Endothelial cell of umbilical vein (primary cell): Measurements from ENCODE around the gene ZFP36. TPM values are rescaled to one million over a fixed set of nuclear protein-coding genes. Genes with fewer than 3 reads are reported as not detected.
A peak's percentile ranks its signal among the peaks of the same experiment; 100 is the strongest.

Experiments
- BruUV-seq: library from RNA; stranded (reverse); fragments of 400-500 nt; replicated peaks from 2 replicates; lab custom pipeline; 2021; lab: Mats Ljungman, UMichigan
- CTCF ChIA-PET: fragments of 300-600, 350-600 bp; sonication (Branson Sonifier 250); formaldehyde crosslinking; loops from one replicate; lab custom pipeline; 2021; ENCODE audit warnings: antibody characterized with exemption, inconsistent platforms; lab: Charles Lee
- POLR2A ChIA-PET: fragments of 300-600, 350-600 bp; sonication (Branson Sonifier 250); formaldehyde crosslinking; loops from one replicate; lab custom pipeline; 2021; ENCODE audit warnings: antibody characterized with exemption, inconsistent platforms; lab: Charles Lee
- DNase-seq: peaks from one replicate; pipeline ENCODE4 v3.0.0-alpha.2; 2011; ENCODE audit warnings: low read depth, low spot score
- FAIRE-seq: peaks from 2 replicates; lab custom pipeline; 2011; peaks lifted over from hg19 to GRCh38; lab: Jason Lieb, UNC
- H2AFZ ChIP-seq: 2 replicates; pipeline ENCODE4 v1.6.0; 2012; ENCODE audit warnings: low read depth, low read length, control low read depth, inconsistent platforms
- H3K27ac ChIP-seq: 2 replicates; pipeline ENCODE4 v1.5.1; 2011; ENCODE audit warnings: low read depth, mild to moderate bottlenecking, control low read depth, low read length, moderate library complexity; ENCODE audit not compliant: insufficient read depth
- H3K27me3 ChIP-seq, 2 experiments: 2 replicates each; pipeline versions ENCODE4 v1.6.0 to v1.6.1; 2011; ENCODE audit warnings: low read length in 2 of 2, mixed read lengths in 1 of 2; ENCODE audit not compliant: control insufficient read depth in 2 of 2, insufficient read depth in 2 of 2
- H3K36me3 ChIP-seq, 2 experiments: 2 replicates in 1 of 2; 3 replicates in 1 of 2; pipeline ENCODE4 v1.5.1; 2011; ENCODE audit warnings: low read length in 2 of 2, mild to moderate bottlenecking in 1 of 2, moderate library complexity in 1 of 2; ENCODE audit not compliant: control insufficient read depth in 2 of 2, insufficient read depth in 2 of 2; ENCODE audit errors: extremely low read depth in 1 of 2
- H3K4me1 ChIP-seq: 3 replicates; pipeline ENCODE4 v1.5.1; 2011; ENCODE audit warnings: mild to moderate bottlenecking, low read length; ENCODE audit not compliant: control insufficient read depth, insufficient read depth; ENCODE audit errors: extremely low read depth
- H3K4me2 ChIP-seq: 2 replicates; pipeline ENCODE4 v1.6.1; 2011; ENCODE audit warnings: low read length, control low read depth, mixed read lengths; ENCODE audit not compliant: insufficient read depth
- H3K4me3 ChIP-seq, 3 experiments: fragments of 200-600 bp in 1 of 3; sonication (generic), shearing (Covaris generic) in 1 of 3; replicated peaks in 1 of 3; 2 replicates each; pipeline ENCODE4 v1.5.1; 2011 to 2016; ENCODE audit warnings: control low read depth in 3 of 3, low read length in 3 of 3, mild to moderate bottlenecking in 2 of 3, inconsistent platforms in 1 of 3, low read depth in 1 of 3, moderate library complexity in 1 of 3; ENCODE audit not compliant: insufficient read depth in 1 of 3
- H3K79me2 ChIP-seq: 2 replicates; pipeline ENCODE4 v1.6.0; 2012; ENCODE audit warnings: low read length, inconsistent platforms; ENCODE audit not compliant: control insufficient read depth, insufficient read depth
- H3K9ac ChIP-seq: replicated peaks from 2 replicates; pipeline ENCODE3; 2011; ENCODE audit warnings: low read length, control low read depth; ENCODE audit not compliant: insufficient read depth; ENCODE audit errors: extremely low read depth
- H3K9me1 ChIP-seq: replicated peaks from 3 replicates; pipeline ENCODE4 v1.6.0; 2011; ENCODE audit warnings: mild to moderate bottlenecking, low read length; ENCODE audit not compliant: control insufficient read depth, insufficient read depth; ENCODE audit errors: extremely low read depth
- H3K9me3 ChIP-seq: replicated peaks from 2 replicates; pipeline ENCODE4 v1.5.1; 2012; ENCODE audit warnings: low read length, inconsistent platforms; ENCODE audit not compliant: control insufficient read depth, insufficient read depth
- H4K20me1 ChIP-seq: replicated peaks from 2 replicates; pipeline ENCODE3; 2011; ENCODE audit warnings: mild to moderate bottlenecking, low read length; ENCODE audit not compliant: control insufficient read depth, insufficient read depth; ENCODE audit errors: extremely low read depth
- CTCF ChIP-seq, 2 donors: IDR thresholded peaks; 1 replicate in 1 of 2; 2 replicates in 1 of 2; pipeline ENCODE4 v1.5.1; 2011; ENCODE audit warnings: low read length in 2 of 2, mild to moderate bottlenecking in 2 of 2, moderate library complexity in 2 of 2, control low read depth in 1 of 2, inconsistent platforms in 1 of 2, low read depth in 1 of 2; ENCODE audit not compliant: insufficient read depth in 1 of 2; ENCODE audit errors: extremely low read depth in 1 of 2
- EZH2 ChIP-seq: IDR thresholded peaks from 2 replicates; pipeline ENCODE4 v1.6.1; 2012; ENCODE audit warnings: borderline replicate concordance, low read depth, mild to moderate bottlenecking, moderate library complexity, low read length, inconsistent platforms; ENCODE audit not compliant: severe bottlenecking
- FOS ChIP-seq: IDR thresholded peaks from 2 replicates; pipeline ENCODE4 v1.6.1; 2011; ENCODE audit warnings: mild to moderate bottlenecking, low read length, moderate library complexity, borderline replicate concordance; ENCODE audit not compliant: insufficient read depth
- GATA2 ChIP-seq: IDR thresholded peaks from 2 replicates; pipeline ENCODE4 v1.7.0; 2011; ENCODE audit warnings: low read depth, mild to moderate bottlenecking, moderate library complexity, mixed read lengths, low read length; ENCODE audit not compliant: insufficient read length, insufficient read depth
- JUN ChIP-seq: IDR thresholded peaks from 2 replicates; pipeline ENCODE4 v1.6.1; 2011; ENCODE audit warnings: borderline replicate concordance, low read depth; ENCODE audit not compliant: insufficient read length, insufficient read depth
- MAX ChIP-seq: IDR thresholded peaks from 2 replicates; pipeline ENCODE4 v1.6.1; 2011; ENCODE audit not compliant: insufficient read depth, insufficient read length
- MYC ChIP-seq: IDR thresholded peaks from one replicate; pipeline ENCODE4 v1.6.1; 2011; ENCODE audit warnings: mild to moderate bottlenecking, low read depth, low read length
- POLR2A ChIP-seq: IDR thresholded peaks from 2 replicates; pipeline ENCODE4 v1.6.1; 2012; ENCODE audit warnings: low read depth, mild to moderate bottlenecking, control low read depth, low read length
- POLR2AphosphoS5 ChIP-seq: IDR thresholded peaks from 2 replicates; pipeline ENCODE4 v1.6.1; 2012; ENCODE audit warnings: low read depth, mild to moderate bottlenecking, control low read depth, low read length, moderate library complexity; ENCODE audit not compliant: insufficient read depth
- dilution Hi-C: fragments of 300-500 bp; cut with MboI; formaldehyde crosslinking; loops from one replicate; pipeline ENCODE4 v1.15.0; 2019; ENCODE audit warnings: low sequenced_read_pairs; ENCODE audit not compliant: extremely low pct_ligation_motif_present
- intact Hi-C: fragments of 100-400 bp; cut with micrococcal nuclease; formaldehyde crosslinking; loops from one replicate; pipeline ENCODE4 v1.10.0; 2022
- polyA plus RNA-seq, 4 experiments: library from polyadenylated mRNA; depleted of rRNA in 3 of 4; stranded (reverse) in 3 of 4; unstranded in 1 of 4; fragments of >200 nt; gene quantifications; 2 replicates each; pipeline versions ENCODE4 v1.2.1 to v1.2.3, GENCODE V29; 2011 to 2012; ENCODE audit warnings: missing spikeins in 1 of 4
- total RNA-seq: library from RNA; stranded (reverse); gene quantifications from 2 replicates; pipeline ENCODE4 v1.2.3, GENCODE V29; 2021

The ZFP36 gene
- total and polyA plus RNA-seq, 2 donors (not counting 3 experiments of a cell fraction or from before 2014, with no cell fraction given) = 12.2 to 21.7 TPM

- no peak for DNase-seq
- Histone ChIP-seq H3K9ac (peak overlapping the region; percentile 59), H3K4me3 (peak overlapping the region; percentile 20 to 40 (median 27)), H3K9me3 (no peaks in the 10 kb centered on the region), H3K4me2 (peak overlapping the region; percentile 42), H3K4me1 (peaks cover 51% of the 10 kb centered on the region), H3K9me1 (no peaks in the 10 kb centered on the region), H3K27ac (peak overlapping the region; percentile 58), H4K20me1 (no peaks in the 10 kb centered on the region), H3K36me3 (no peaks in the 10 kb centered on the region), H3K79me2 (peaks cover 22% of the 10 kb centered on the region), H2AFZ (peak overlapping the region; percentile 18), H3K27me3 (no peaks in the 10 kb centered on the region)
- no TSS peak for BruUV-seq
- TF ChIP-seq CTCF (IDR thresholded peaks at IDR 0.05; ENCODE audit: extremely low read depth in 1 of 2, insufficient read depth in 1 of 2, low read depth in 1 of 2, low read length in 2 of 2) = no peak
- no peak for TF ChIP-seq MYC
- no peak for TF ChIP-seq FOS
- TF ChIP-seq MAX = no peak
- TF ChIP-seq POLR2AphosphoS5 = no peak
- TF ChIP-seq JUN = no peak
- no peak for TF ChIP-seq EZH2
- no peak for TF ChIP-seq POLR2A
- no peak for TF ChIP-seq GATA2
- intact Hi-C loops = no loop called here
- POLR2A ChIA-PET = interaction anchor here (1.0 to 2.4 kb wide), 5 partner anchors 8 to 476 kb away, joined by 3 to 10 read pairs (median 5); partner anchors contain the start of genes MED29, MRPS12, PAF1 and RPS16
- peak; percentile 44 for FAIRE-seq
- CTCF ChIA-PET = interaction anchor here (5.0 kb wide), 1 partner anchor 9 kb away, joined by 42 read pairs; no protein-coding TSS in a partner anchor
- dilution Hi-C loops = no loop called here
Measured at GRCh38 chr19:39405958-39406655, 540 bp upstream of the ZFP36 start.
